LNCaP clone FGC (cell line): ENCODE data around the gene DLX5.

Experiments
- DNase-seq: peaks from one replicate; pipeline ENCODE4 v3.0.0-alpha.2; 2011; ENCODE audit warnings: low read depth
- H3K4me3 ChIP-seq: 2 replicates; pipeline ENCODE4 v1.5.1; 2011; ENCODE audit warnings: mild to moderate bottlenecking, low read depth, low read length, control low read depth
- TF ChIP-seq, protein P1 (sequence below): IDR thresholded peaks from 2 replicates; pipeline ENCODE4 v1.5.1; 2012; ENCODE audit warnings: mild to moderate bottlenecking; ENCODE audit not compliant: control insufficient read depth, insufficient read depth; ENCODE audit errors: extremely low read depth

DLX5 gene

DNA sequence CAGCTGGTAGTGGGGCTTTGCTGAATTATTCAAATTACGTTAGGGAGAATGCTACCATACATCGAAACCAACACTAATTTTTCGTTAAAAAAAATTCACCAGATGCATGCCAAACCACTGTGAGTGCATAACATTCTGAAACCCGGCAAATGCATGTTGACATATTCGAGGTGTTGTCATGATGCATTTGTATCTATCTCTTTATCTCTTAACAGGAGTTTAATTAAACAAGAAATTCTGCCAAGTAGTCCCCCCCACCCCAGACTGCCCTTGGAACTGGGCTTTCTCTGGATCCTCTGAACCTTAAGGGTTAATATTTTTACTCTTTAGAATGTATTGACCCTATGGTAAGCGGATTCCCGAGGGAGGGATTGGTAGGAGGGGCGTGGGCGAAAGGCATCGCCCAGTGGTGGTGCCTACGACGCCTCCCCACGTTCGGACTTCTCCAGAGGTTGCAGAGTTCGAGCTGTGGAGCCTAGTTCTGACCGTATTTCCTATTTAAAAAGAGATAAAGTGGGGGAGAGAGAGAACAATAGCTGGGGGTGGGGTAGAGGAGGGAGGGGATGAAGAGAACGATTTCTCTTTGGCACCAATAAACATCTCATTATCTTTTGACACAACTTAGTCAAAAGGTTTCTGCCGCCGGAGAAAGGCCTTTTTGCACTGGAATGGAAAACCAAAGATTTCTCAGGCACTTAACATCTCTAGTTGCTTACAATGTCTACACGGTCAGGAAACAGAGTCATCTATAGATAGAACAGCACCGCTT lies 12.1 kb downstream of the DLX5 start:
- DNase-seq = no peak
- no peak overlapping the region for H3K4me3 ChIP-seq
- TF ChIP-seq, protein P1, sequence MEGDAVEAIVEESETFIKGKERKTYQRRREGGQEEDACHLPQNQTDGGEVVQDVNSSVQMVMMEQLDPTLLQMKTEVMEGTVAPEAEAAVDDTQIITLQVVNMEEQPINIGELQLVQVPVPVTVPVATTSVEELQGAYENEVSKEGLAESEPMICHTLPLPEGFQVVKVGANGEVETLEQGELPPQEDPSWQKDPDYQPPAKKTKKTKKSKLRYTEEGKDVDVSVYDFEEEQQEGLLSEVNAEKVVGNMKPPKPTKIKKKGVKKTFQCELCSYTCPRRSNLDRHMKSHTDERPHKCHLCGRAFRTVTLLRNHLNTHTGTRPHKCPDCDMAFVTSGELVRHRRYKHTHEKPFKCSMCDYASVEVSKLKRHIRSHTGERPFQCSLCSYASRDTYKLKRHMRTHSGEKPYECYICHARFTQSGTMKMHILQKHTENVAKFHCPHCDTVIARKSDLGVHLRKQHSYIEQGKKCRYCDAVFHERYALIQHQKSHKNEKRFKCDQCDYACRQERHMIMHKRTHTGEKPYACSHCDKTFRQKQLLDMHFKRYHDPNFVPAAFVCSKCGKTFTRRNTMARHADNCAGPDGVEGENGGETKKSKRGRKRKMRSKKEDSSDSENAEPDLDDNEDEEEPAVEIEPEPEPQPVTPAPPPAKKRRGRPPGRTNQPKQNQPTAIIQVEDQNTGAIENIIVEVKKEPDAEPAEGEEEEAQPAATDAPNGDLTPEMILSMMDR = no peak

GRCh38 chr7:97011536-97012364 lies 12.9 kb downstream of the DLX5 start:
- TF ChIP-seq, protein P1 = no peak
- H3K4me3 ChIP-seq = no peak overlapping the region
- DNase-seq = no peak

GRCh38 chr7:97011104-97011503 lies 13.5 kb downstream of the DLX5 start:
- TF ChIP-seq, protein P1 = no peak
- no peak for DNase-seq
- no peak overlapping the region for H3K4me3 ChIP-seq

GRCh38 chr7:97009753-97010732 lies 14.6 kb downstream of the DLX5 start:
- TF ChIP-seq, protein P1 = no peak
- DNase-seq = no peak
- no peak overlapping the region for H3K4me3 ChIP-seq

GRCh38 chr7:97008275-97008917 lies 16.2 kb downstream of the DLX5 start:
- no peak overlapping the region for H3K4me3 ChIP-seq
- DNase-seq = no peak
- TF ChIP-seq, protein P1 = no peak

DNA sequence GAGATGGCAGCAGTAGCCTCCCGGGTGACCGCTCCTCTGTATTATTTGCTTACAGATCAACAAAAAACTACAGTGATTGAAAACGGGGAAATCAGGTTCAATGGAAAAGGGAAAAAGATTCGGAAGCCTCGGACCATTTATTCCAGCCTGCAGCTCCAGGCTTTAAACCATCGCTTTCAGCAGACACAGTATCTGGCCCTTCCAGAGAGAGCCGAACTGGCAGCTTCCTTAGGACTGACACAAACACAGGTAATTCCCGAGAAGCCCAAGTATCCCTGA lies 17.1 kb downstream of the DLX5 start:
- TF ChIP-seq, protein P1 = no peak
- no peak overlapping the region for H3K4me3 ChIP-seq
- DNase-seq = no peak
